Stimulated activated CD4-positive, alpha-beta T cell treated with anti-CD3 and anti-CD28 coated beads, Interleukin-4, amount 100 ng/mL, for 48 hours (primary cell): ENCODE data around the gene SPOPL.

ENCODE experiments used
- DNase-seq, 2 donors: peaks; one replicate each; pipeline ENCODE4 v3.0.0-alpha.2; 2020; ENCODE audit warnings: low read depth in 2 of 2

The SPOPL gene

GRCh38 chr2:138494265-138494966 is 7.2 kb upstream of the SPOPL start:
- DNase-seq: no peak

- DNase-seq: no peak
Observed at GRCh38 chr2:138495384-138495783, 6.2 kb upstream of the SPOPL start.

GRCh38 chr2:138496096-138496651 is 5.4 kb upstream of the SPOPL start:
- DNase-seq: no peak

GRCh38 chr2:138497294-138497693 is 4.3 kb upstream of the SPOPL start:
- no peak for DNase-seq

DNA sequence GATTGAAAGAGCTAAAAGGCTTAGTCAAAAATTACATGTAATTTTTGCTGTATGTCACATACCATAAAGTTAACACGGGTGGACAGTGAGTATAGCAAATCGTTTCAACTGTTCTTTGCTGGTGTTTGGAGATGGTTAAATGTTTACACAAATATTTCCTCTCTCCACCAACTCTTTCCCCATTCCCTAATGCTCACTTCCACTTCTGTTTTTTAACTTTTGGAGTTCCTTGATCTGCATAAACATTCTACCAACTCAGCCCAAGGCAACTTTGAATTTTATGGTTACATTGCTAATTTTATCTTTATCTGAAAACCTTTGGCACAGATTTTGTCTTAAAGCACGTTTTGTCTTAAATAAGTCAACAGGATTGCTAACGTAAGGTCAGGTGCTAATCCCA is 1.9 kb upstream of the SPOPL start:
- DNase-seq: no peak

- DNase-seq: no peak
Observed at GRCh38 chr2:138500592-138501424, 762 bp upstream of the SPOPL start.

- DNase-seq: peak in 1 of 2 donors; percentile 2
Observed at GRCh38 chr2:138502255-138503086, 901 bp downstream of the SPOPL start.

- DNase-seq: no peak
Observed at GRCh38 chr2:138503087-138503442, 1.5 kb downstream of the SPOPL start.

DNA sequence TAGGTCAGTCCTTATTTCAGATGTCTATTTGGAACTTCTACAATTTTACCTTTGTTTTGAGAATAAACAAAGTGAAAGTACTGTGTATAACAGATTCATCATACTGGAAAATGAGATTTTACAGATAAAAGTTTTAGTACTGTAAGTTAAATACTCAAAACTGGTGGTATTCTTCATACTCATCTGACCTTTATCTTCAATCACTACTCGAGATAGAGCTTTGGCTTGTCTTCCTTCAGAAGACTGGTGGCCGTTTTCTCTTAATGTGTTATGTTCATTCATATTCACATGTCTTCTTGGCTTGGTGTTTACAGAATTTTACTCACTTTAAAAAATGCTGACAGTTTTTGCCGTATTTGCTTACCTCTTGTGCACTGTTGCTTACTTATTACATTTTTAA is 2.1 kb downstream of the SPOPL start:
- DNase-seq: no peak

DNA sequence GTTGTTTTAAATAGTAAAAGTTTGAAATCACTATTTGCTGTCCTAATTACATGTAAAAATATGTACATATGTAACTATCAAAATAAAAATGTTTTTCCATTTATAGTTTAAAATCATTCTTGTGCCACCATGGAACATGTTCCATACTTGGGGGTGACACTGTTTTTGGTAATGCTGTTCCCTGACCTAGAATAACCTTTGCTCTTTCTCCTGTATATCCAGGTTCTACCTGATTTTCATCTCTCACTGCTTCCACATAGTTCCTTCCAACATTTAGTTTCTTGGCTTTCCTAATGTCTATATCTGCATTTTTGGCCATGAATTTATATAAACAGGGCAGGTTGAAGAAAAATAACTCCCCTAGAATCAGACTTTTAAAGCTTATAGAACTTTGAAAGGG is 2.5 kb downstream of the SPOPL start:
- DNase-seq: no peak

GRCh38 chr2:138504546-138505235 is 3.1 kb downstream of the SPOPL start:
- DNase-seq: no peak

DNA sequence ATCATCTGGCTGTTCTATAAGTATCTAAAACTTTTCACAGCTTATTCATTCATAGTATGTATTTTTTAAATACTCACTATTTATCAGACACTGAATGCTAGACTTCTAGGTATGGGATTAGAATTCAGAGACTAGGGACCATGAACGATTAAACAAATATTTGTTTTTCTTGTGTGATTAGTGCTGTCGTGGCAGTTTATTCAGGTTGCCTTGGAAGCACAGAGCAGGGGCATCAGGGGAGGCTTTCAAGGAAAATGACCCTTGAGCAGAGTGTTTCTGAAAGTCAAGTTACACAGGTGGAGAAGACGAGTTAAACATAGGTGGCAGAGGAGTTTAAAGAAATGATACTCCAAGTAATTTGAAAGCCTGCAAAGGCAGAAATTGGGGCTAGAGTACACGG is 5.7 kb downstream of the SPOPL start:
- DNase-seq: no peak

GRCh38 chr2:138510319-138510718 is 8.7 kb downstream of the SPOPL start:
- no peak for DNase-seq

GRCh38 chr2:138512672-138513071 is 11.1 kb downstream of the SPOPL start:
- DNase-seq: no peak

DNA sequence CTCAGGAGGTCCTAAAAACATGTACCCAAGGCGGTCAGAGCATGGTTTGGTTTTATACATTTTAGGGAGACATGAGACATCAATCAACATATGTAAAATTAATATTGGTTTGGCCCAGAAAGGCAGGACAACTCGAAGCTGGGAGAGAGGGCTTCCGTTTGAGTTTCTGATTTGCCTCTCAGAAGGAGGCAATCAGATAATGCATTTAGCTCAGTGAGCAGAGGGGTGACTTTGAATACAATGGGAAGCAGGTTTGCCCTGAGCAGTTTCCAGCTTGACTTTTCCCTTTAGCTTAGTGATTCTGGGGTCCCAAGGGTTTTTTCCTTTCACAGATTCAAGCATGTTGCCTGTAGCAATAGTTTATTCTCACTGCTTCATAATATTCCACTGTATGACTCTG is 12.6 kb downstream of the SPOPL start:
- DNase-seq: no peak

DNA sequence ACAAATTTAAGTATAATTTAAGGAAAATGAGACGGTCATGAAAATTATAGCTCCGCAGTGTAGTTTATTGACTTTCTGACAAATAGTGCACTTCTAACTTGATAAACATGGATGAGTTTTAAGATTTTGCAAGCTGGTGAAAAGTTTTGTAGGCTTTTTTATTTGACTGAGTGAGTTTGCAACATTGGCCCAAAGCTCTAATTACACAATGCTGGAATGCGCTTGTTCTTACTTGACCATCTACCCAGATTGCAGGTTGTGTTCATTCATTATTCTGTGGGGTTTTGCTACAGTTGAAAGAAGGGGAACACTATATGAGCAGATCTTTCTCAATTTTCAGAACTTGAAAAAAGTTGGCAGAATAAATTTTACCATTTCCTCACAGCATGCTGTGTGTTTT is 13.5 kb downstream of the SPOPL start:
- no peak for DNase-seq

GRCh38 chr2:138516030-138516704 is 14.6 kb downstream of the SPOPL start:
- no peak for DNase-seq

GRCh38 chr2:138518860-138519259 is 17.3 kb downstream of the SPOPL start:
- no peak for DNase-seq

- no peak for DNase-seq
Observed at GRCh38 chr2:138521821-138522220, 20.3 kb downstream of the SPOPL start.

DNA sequence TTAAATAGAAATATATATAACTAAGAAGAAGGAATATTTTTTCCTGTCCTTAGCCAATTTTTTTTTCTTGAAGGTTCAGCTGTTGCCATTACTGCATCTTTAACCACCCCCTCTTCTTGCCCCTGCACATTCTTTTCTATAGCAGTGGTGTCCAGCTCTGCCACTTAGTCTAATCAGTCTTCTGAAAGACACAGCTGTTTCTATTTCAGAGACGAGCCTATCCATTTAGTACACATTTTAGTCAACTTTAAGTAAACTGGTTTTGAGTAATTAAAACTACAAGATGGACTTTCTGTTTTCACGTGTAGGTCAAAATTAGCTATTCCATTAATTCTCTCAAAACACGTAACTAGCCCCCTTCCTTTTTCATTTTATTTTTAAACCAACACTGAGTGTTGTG is 21.0 kb downstream of the SPOPL start:
- no peak for DNase-seq
